Measurements from ENCODE around the gene IL22.

IL22 gene

DNA sequence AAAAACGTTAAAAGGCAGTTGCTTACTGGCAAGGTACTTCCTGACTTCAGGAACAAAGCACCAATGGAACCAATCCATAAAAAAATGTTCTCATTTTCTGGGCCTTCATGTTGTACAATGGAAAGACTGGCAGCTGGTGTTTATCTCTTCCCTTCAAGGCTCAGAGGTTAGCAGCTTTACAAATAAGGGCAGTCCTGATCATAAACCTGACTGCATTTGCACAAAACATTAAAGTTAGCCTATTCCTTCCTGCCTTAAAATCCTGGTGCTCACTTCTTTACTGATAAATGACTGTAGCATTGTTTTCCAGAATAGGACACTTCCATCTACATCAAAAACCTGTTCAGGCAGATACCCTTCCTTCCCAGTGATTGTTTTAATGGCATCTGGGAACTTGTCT, 47.0 kb downstream of the IL22 start:
- DNase-seq, result no peak
- no peaks in the 10 kb centered on the region for H3K36me3 Mint-ChIP-seq (ENCODE audit: insufficient read depth)
- H3K27ac Mint-ChIP-seq, result no peak overlapping the region
- no peak for ATAC-seq (replicated peaks)
- H3K27me3 Mint-ChIP-seq, result no peaks in the 10 kb centered on the region
- H3K4me3 Mint-ChIP-seq, result no peak overlapping the region
- no peaks in the 10 kb centered on the region for H3K9me3 Mint-ChIP-seq
- peaks cover 19 to 30% of the 10 kb centered on the region in 2 donors for H3K4me1 Mint-ChIP-seq (ENCODE audit: low read depth in 2 of 2)

DNA sequence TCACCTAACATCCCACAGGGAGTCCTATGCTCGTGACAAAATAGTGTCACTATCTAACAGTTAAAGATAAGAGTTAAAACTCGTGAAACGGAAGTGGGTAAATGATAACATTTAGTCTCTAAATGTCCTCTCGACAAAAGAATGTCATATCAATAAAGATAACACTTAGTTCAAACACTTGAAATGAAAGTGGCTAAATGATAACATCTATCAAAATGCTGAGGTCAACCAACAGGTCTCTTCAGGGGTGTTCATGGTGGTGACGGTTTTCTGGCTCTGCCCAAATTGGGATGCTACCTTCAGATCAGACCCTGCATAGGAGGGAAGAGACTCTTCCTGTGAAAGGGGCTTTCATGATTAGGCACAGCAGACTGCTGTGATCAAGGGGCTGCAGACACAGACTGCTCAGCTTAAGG, 49.9 kb downstream of the IL22 start:
- no peaks in the 10 kb centered on the region for H3K9me3 Mint-ChIP-seq
- H3K4me1 Mint-ChIP-seq (ENCODE audit: low read depth in 2 of 2), result peaks cover 27 to 30% of the 10 kb centered on the region in 2 donors
- H3K27ac Mint-ChIP-seq, result peak overlapping the region; percentile 11 to 49
- no peak for DNase-seq
- peak; percentile 83 for ATAC-seq (replicated peaks)
- H3K36me3 Mint-ChIP-seq (ENCODE audit: insufficient read depth), result peaks cover 4% of the 10 kb centered on the region
- peak overlapping the region; percentile 22 to 28 for H3K4me3 Mint-ChIP-seq
- no peaks in the 10 kb centered on the region for H3K27me3 Mint-ChIP-seq

DNA sequence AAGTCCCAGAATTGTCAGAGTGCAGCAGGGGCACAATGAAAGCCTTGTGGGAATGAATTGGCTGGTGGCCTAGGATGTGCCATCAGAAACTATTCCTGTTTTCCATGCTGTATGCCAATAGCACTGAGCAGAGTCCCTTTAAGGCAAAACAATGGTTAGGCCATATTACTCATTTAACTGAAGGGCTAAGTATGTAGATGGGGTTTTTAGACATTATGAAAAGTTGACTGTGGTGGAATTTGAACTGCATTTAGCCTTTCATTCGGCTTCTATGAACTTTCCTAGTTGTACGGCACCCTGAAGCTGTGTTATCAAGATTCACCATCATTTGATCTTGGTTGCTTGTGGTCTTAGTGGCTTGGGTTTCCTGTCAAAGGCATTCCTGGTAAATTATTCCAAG, 52.5 kb downstream of the IL22 start:
- ATAC-seq (replicated peaks) (no peak), DNase-seq (no peak)
- Mint-ChIP-seq H3K36me3 (ENCODE audit: insufficient read depth) (peaks cover 8% of the 10 kb centered on the region), H3K4me3 (no peak overlapping the region), H3K9me3 (no peaks in the 10 kb centered on the region), H3K27ac (peak overlapping the region in 1 of 2 donors; percentile 2), H3K27me3 (no peaks in the 10 kb centered on the region), H3K4me1 (ENCODE audit: low read depth in 2 of 2) (peaks cover 28% of the 10 kb centered on the region in 2 donors)

DNA sequence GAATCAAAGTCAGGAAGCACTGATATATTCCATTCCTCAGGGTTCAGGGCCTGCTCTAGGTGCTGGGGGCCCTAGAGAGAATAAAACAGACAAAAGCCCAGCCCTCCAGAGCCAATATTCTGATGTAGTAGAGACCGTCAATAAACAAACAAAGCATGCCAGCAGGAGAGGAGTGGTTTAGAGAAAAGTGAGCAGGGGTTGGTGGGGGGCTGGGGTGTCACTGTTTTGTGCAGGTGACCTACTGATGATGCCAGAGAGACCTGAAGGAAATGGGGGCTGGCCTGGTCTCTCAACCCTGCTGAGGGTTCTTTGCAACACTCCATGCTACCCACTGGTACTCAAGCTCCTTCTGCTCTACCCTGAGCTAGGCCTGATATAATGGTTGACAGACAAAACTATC, 54.3 kb downstream of the IL22 start:
- peak overlapping the region; percentile 74 to 80 for H3K4me3 Mint-ChIP-seq
- peak; percentile 11 for ATAC-seq (replicated peaks)
- no peaks in the 10 kb centered on the region for H3K27me3 Mint-ChIP-seq
- no peaks in the 10 kb centered on the region for H3K9me3 Mint-ChIP-seq
- peaks cover 28% of the 10 kb centered on the region in 2 donors for H3K4me1 Mint-ChIP-seq (ENCODE audit: low read depth in 2 of 2)
- peak overlapping the region; percentile 88 to 91 for H3K27ac Mint-ChIP-seq
- DNase-seq, result no peak
- peaks cover 8% of the 10 kb centered on the region for H3K36me3 Mint-ChIP-seq (ENCODE audit: insufficient read depth)

DNA sequence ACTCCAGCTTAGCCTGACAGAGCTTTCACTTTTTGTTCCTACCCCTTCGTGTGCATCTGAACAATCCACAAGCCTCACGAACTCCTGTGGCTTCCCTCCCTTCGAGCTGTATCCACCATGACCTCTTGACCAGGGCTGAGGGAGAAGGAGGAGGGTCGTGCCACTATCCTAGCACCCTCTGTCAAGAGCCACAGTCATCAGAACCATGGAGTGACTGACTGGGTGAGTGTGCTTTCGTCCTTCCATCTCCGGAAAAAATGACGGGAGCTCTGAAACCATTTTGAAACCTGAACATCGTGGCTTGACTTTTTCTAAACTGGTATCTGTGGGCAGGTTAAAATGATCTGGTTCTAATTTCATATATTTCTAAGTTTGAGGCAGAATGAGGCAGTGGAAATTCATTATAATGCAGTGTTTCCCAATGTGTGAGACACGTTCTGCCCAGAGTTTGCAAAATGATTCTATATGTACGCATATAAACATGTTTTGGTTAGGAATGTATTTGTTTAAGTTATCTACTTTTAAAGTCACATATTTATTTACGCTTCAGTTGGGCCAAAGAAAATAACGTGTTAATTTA, 54.8 kb downstream of the IL22 start:
- Mint-ChIP-seq H3K4me3 (peak overlapping the region; percentile 74 to 80), H3K27me3 (no peaks in the 10 kb centered on the region), H3K4me1 (ENCODE audit: low read depth in 2 of 2) (peaks cover 26% of the 10 kb centered on the region in 2 donors), H3K9me3 (no peaks in the 10 kb centered on the region), H3K27ac (peak overlapping the region; percentile 88 to 91), H3K36me3 (ENCODE audit: insufficient read depth) (peaks cover 8% of the 10 kb centered on the region)
- ATAC-seq (replicated peaks) (peak; percentile 32), DNase-seq (no peak)
